GM18507 (cell line): ENCODE measurements around the gene HEG1.

ENCODE experiments used
- DNase-seq: peaks from one replicate; pipeline ENCODE4 v3.0.0; 2011; ENCODE audit warnings: low read depth; ENCODE audit not compliant: insufficient read length; ENCODE audit errors: extremely low spot score
- FAIRE-seq: peaks from 2 replicates; lab custom pipeline; 2011; peaks lifted over from hg19 to GRCh38; lab: Jason Lieb, UNC

The HEG1 gene

DNA sequence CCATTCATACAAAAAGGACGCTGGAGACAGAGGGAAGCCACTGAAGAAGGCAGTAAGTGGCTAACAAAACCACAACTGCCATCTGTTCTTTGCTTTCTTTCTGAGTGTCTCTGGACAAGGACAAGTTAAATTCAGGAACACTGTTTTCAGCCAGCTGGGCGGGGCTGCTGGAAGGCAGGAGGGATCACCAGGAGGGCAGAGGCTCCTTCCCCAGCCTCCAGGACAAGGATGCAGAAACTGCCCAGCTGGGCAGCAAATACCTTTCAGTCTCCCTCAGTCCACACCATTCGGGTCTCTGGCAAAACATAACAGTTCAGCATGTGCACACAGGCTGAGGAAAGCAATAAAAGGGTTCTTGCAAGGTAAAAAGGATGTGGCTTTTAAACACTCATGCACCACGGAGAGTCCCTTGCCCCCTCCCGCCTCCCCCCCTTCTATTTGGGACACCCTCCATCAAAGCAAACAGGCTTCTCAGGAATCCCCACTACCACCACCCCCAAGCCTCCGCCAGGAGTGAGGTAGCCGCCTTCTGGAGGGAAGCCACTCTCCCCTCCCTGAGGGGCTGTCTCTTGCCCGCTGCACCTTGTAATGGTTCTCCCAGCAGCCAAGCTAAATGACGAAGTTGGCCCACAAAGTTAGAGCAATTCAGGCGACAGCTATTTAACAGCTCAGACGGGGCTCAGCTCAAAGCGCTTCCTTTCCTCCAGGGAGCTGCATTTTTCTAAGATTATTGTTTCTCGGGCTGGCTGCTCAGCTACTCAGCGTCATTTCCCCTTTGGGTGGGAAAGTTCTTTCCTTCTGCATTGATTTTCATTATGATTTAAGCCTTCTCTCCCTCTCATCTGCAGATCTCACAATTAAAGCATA, 3.8 kb downstream of the HEG1 start:
- FAIRE-seq (peak; percentile 84), DNase-seq (peak; percentile 38)

DNA sequence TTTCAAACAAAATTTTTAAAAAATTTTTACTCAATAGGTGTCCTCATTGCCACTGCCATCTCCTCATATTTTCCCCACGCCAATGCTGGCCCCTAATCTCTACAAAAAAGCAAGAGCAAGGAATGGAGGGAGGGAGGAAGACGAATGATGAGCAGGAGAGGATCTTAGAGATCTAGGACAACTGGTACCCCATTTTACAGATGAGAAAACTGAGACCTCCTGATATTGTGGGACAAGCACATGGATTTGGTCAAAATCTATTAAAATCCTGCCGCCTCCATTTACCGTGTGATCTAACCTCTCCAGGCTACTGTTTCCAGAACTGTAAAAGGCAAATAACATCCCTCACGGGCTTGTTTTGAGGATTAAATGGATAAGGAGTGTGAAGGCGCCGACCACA, 4.6 kb downstream of the HEG1 start:
- no peak for DNase-seq
- FAIRE-seq = no peak

DNA sequence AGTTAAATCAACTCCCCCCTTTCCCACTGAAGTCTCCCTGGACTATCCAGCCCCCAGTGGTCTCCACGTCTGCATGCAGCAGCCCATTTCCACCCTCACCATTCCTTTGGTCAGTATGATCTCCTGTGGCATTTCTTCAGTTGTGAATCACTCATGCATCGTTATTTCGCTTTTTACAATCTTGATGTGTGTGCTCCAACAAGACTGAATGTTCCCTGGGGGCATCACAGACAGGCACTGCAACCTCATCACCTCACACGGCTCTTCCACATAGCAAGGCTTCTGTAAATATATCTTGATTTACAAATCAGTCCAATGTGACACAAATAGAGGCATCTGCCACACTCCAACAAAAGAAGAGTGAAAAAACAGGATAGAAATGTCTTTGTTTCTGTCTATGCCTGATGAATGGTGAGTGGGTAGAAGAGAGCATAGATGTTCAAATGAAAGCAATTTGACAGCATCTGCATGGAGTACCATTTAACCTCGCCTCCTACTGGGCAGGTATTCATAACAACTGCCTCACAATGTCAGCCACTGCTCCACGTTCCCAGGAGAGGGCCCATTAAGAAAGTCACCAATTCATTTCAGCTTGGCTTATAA, 5.2 kb downstream of the HEG1 start:
- FAIRE-seq (no peak), DNase-seq (no peak)

DNA sequence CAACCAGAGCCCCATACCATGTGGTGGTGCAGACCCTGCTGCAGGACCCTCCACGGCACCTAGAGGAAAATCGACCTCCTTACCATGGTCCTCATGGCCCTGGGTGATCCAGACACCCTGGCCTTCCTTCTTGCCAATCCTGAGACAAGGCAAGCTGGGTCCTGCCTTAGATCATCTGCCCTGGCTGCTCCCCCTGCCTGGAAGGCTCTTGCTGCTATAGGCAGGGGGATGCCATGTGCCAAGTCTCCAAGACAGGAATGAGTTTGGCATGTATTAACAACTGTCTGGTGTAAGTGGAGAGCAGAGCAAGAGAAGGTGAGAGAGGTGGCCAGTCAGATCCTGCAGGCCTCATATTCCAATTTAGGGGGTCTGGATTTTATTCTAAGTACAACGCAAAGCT, 7.5 kb downstream of the HEG1 start:
- DNase-seq = no peak
- FAIRE-seq = no peak

GRCh38 chr3:125045965-125046364, 9.8 kb downstream of the HEG1 start:
- DNase-seq = no peak
- FAIRE-seq = no peak

- FAIRE-seq (no peak), DNase-seq (no peak)
Observed at GRCh38 chr3:125045194-125045593, 10.6 kb downstream of the HEG1 start.

DNA sequence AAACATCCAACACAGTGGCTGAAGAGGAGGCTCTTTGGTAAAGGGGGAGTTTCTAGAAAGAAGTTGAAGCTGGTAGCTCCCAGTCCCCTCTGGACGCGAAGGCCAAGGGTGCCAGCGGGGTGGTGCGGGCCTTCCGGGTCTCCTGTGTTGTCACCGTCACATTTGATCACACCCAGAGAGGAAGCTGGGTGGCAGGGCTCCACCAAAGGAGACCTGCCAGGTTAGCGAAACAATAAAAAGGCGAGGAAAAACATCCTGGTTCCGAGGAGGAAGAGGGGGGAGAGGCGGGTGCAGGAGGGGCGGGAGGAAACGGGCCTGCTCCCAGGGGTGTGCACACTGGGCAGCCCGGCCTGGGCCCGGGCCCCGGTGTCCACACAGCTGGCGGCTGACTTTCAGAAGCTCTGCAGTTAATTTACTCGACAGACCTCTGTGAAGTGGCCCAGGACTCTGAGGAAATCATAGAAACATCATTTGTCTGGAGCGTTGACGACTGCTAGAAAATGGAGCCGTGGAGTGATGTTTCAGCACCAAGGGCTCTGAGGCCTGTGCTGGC, 12.1 kb downstream of the HEG1 start:
- no peak for DNase-seq
- no peak for FAIRE-seq

- no peak for FAIRE-seq
- DNase-seq = no peak
Observed at GRCh38 chr3:125042725-125043406, 12.9 kb downstream of the HEG1 start.

GRCh38 chr3:125039131-125040100, 16.4 kb downstream of the HEG1 start:
- no peak for FAIRE-seq
- DNase-seq = no peak

DNA sequence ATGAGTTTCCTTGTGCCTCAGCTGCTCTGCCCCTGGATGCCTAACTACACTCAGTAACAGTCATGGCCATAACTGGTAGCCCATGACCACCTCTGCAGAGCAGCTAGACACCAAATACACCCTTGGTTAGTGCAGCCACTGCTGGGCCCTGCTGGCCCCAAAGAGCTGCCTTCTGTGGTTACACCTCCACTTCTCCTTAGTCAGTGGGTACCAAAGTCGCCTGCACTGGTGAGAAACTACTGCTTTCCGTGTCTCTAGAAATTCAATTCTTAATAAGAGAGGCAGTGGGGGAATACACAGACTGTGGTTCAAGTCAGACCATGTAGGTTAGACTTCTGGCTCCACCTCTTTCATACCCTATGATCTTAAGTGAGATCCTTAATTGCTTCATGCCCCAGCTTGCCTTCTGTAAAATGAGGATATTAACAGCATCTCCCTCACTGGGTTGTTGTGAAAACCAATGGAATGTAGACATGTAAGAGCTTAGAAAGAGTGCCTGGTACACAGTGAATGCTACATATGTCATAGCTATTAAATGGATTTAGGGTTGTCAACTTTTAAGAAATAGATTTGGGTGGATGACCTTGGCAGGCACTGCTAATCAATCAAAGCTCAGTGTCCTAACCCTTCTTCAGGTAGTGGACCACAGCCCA, 18.2 kb downstream of the HEG1 start:
- no peak for DNase-seq
- no peak for FAIRE-seq

DNA sequence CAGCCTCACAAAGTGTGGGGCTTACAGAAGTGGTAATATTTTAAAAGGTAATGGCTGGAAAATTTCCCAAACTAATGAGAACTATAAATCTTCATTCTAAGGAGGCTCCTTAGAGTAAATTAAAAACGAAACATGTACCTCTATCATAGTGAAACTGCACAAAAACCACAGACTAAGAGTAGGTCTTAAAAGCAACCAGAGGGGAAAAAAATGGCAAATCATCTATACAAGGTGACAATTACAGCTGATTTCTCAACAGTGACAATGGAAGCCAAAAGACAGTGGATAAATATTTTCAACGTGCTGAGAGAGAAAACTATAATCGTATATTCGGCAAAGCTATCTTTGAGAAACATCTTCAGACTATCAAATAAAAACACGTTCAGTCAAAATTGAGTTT, 20.6 kb downstream of the HEG1 start:
- no peak for DNase-seq
- FAIRE-seq = peak; percentile 79

- no peak for FAIRE-seq
- DNase-seq = no peak
Observed at GRCh38 chr3:125033616-125034015, 22.2 kb downstream of the HEG1 start.

DNA sequence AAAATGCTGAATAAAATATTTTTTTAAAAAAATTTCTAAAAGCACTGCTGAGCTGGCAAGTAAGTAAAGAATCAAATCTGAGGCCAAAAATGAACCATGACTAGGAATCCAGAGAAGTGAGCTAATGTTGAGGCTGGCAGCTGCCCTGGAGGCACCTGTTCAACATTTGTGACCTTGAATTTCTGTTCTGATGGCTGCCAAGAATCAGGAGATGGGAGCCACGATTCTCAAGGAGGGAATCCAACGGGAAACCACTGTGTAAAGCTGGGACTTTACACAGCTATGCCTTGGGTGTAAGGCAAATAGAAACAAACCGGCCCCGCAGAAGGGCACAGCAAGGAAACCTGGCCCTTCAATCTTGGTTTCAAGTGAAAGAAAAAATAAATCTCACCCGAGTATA, 22.7 kb downstream of the HEG1 start:
- FAIRE-seq (no peak), DNase-seq (no peak)

- DNase-seq (no peak), FAIRE-seq (no peak)
Observed at GRCh38 chr3:125032683-125033082, 23.1 kb downstream of the HEG1 start.

DNA sequence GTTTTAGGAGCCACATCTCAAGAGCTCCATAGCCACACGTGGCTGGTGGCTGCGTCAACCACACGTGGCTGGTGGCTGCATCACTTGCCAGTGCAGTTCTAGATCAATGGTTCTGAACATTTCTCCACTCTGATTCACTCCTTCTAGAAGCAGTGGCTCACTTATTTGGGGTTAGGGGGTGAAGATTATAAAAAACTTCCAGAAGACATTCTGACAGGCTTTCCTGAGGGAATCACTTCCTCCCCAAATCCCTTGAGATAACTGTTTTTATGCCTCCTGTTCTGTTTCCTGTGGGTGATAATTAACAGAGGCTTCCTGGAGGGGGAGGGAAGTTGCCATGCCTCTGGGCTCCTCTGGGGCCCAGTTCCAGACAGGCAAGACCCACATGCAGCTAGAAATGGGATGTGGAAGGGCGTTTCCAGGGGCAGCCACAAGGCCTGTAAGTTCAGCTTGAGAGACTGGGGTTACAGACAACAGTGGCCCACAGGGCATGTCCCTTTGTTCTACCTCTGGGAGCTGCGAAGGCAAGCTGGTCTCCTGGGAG, 23.6 kb downstream of the HEG1 start:
- DNase-seq (no peak), FAIRE-seq (peak; percentile 45)

GRCh38 chr3:125031544-125031943, 24.3 kb downstream of the HEG1 start:
- DNase-seq (no peak), FAIRE-seq (no peak)

GRCh38 chr3:125028657-125029056, 27.1 kb downstream of the HEG1 start:
- DNase-seq (no peak), FAIRE-seq (no peak)

- DNase-seq = no peak
- no peak for FAIRE-seq
Observed at GRCh38 chr3:125025642-125026041, 30.2 kb downstream of the HEG1 start.

DNA sequence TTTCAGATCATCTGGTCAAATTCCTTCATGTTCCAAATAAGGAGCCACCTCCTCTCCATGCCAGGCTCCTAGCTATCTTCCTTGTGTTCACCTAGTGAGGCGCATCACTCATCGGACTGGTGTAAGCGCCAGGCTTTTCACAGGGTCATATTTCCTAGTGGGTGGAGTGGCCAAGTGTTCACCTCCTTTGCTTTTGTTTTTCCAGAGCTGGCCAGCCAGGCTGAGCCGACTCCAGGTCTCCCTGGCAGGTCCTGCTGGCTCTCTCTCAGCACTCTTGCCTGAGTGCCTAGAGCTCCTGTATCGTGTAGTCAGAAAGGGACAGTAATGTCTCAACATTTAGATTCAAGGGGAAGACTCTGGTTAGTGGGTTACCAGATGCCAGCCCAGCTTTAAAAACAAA, 31.0 kb downstream of the HEG1 start:
- no peak for DNase-seq
- no peak for FAIRE-seq
